Mucosa of rectum (tissue), 2 donors: ENCODE data around the gene SPG7.
A peak's percentile ranks its signal among the peaks of the same experiment; 100 is the strongest.

Experiments
- H3K27ac ChIP-seq, 2 donors: one replicate each; pipeline ENCODE4 v1.7.0; 2013; ENCODE audit warnings: inconsistent platforms in 2 of 2, low read depth in 2 of 2, low read length in 2 of 2
- H3K27me3 ChIP-seq, 2 donors: one replicate each; pipeline ENCODE4 v1.7.0; 2013; ENCODE audit warnings: low read length in 2 of 2; ENCODE audit not compliant: control insufficient read depth in 2 of 2, insufficient read depth in 2 of 2
- H3K36me3 ChIP-seq, 2 donors: one replicate each; pipeline ENCODE4 v1.7.0; 2013; ENCODE audit warnings: low read length in 2 of 2; ENCODE audit not compliant: control insufficient read depth in 2 of 2, insufficient read depth in 2 of 2
- H3K4me1 ChIP-seq, 2 donors: one replicate each; pipeline ENCODE4 v1.7.0; 2013; ENCODE audit warnings: low read length in 2 of 2, mild to moderate bottlenecking in 1 of 2; ENCODE audit not compliant: control insufficient read depth in 2 of 2, insufficient read depth in 2 of 2
- H3K4me3 ChIP-seq, 2 donors: one replicate each; pipeline ENCODE4 v1.7.0; 2013; ENCODE audit warnings: low read length in 2 of 2
- H3K9ac ChIP-seq, 2 donors: one replicate each; pipeline ENCODE4 v1.7.0; 2013; ENCODE audit warnings: low read length in 2 of 2, low read depth in 1 of 2, mild to moderate bottlenecking in 1 of 2
- H3K9me3 ChIP-seq, 2 donors: one replicate each; pipeline ENCODE4 v1.7.0; 2013; ENCODE audit warnings: low read length in 2 of 2; ENCODE audit not compliant: control insufficient read depth in 2 of 2
- donor health status: healthy.
- donor health status: Normal muscosa, but diverticular disease.

Gene SPG7

GRCh38 chr16:89560378-89561141 lies 52.4 kb downstream of the SPG7 start, which contains the start of gene RPL13:
RPL13 (plus strand) TSS chr16:89560682; CDS start chr16:89560960, 278 bp downstream.
- peaks cover 40 to 55% of the 10 kb centered on the region in 2 donors for H3K36me3 ChIP-seq
- H3K9me3 ChIP-seq, result no peaks in the 10 kb centered on the region
- peak within 1 kb of the TSS; percentile 97 to 99 for H3K27ac ChIP-seq
- H3K4me3 ChIP-seq, result peak within 1 kb of the TSS; percentile 83 to 94
- H3K4me1 ChIP-seq, result peaks cover 38 to 44% of the 10 kb centered on the region in 2 donors
- no peaks in the 10 kb centered on the region for H3K27me3 ChIP-seq
- H3K9ac ChIP-seq, result peak within 1 kb of the TSS; percentile 87 to 98

- no peaks in the 10 kb centered on the region for H3K27me3 ChIP-seq
- peaks cover 45 to 50% of the 10 kb centered on the region in 2 donors for H3K4me1 ChIP-seq
- H3K9ac ChIP-seq, result peak overlapping the region; percentile 80 to 87
- peak overlapping the region; percentile 83 to 94 for H3K4me3 ChIP-seq
- H3K9me3 ChIP-seq, result no peaks in the 10 kb centered on the region
- H3K27ac ChIP-seq, result peak overlapping the region; percentile 97 to 99
- peaks cover 32 to 48% of the 10 kb centered on the region in 2 donors for H3K36me3 ChIP-seq
These were observed 53.1 kb downstream of the SPG7 start for GRCh38 chr16:89561142-89561883.

GRCh38 chr16:89561884-89562599 lies 53.8 kb downstream of the SPG7 start:
- H3K9me3 ChIP-seq, result no peaks in the 10 kb centered on the region
- peaks cover 45 to 50% of the 10 kb centered on the region in 2 donors for H3K4me1 ChIP-seq
- peaks cover 29 to 42% of the 10 kb centered on the region in 2 donors for H3K36me3 ChIP-seq
- peak overlapping the region; percentile 97 to 99 for H3K27ac ChIP-seq
- H3K9ac ChIP-seq, result peak overlapping the region; percentile 80 to 87
- no peaks in the 10 kb centered on the region for H3K27me3 ChIP-seq
- H3K4me3 ChIP-seq, result peak overlapping the region; percentile 83 to 94

GRCh38 chr16:89562939-89563338 lies 54.7 kb downstream of the SPG7 start:
- no peak overlapping the region for H3K4me3 ChIP-seq
- H3K36me3 ChIP-seq, result peaks cover 26 to 38% of the 10 kb centered on the region in 2 donors
- no peaks in the 10 kb centered on the region for H3K27me3 ChIP-seq
- no peaks in the 10 kb centered on the region for H3K9me3 ChIP-seq
- H3K4me1 ChIP-seq, result peaks cover 43 to 45% of the 10 kb centered on the region in 2 donors
- H3K9ac ChIP-seq, result no peak overlapping the region
- no peak overlapping the region for H3K27ac ChIP-seq

- no peak overlapping the region for H3K27ac ChIP-seq
- no peaks in the 10 kb centered on the region for H3K9me3 ChIP-seq
- peaks cover 26 to 37% of the 10 kb centered on the region in 2 donors for H3K36me3 ChIP-seq
- no peak overlapping the region for H3K4me3 ChIP-seq
- no peak overlapping the region for H3K9ac ChIP-seq
- H3K27me3 ChIP-seq, result no peaks in the 10 kb centered on the region
- H3K4me1 ChIP-seq, result peaks cover 43% of the 10 kb centered on the region in 2 donors
These were observed 55.6 kb downstream of the SPG7 start for GRCh38 chr16:89563639-89564392.

GRCh38 chr16:89564476-89565255 lies 56.5 kb downstream of the SPG7 start:
- Histone ChIP-seq H3K36me3 (peaks cover 26 to 37% of the 10 kb centered on the region in 2 donors), H3K27me3 (peaks cover 2 to 6% of the 10 kb centered on the region in 2 donors), H3K9ac (no peak overlapping the region), H3K9me3 (no peaks in the 10 kb centered on the region), H3K4me1 (peaks cover 40 to 41% of the 10 kb centered on the region in 2 donors), H3K27ac (no peak overlapping the region), H3K4me3 (no peak overlapping the region)

- Histone ChIP-seq H3K27ac (peak overlapping the region in 1 of 2 donors; percentile 32), H3K9ac (peak overlapping the region in 1 of 2 donors; percentile 25), H3K36me3 (peaks cover 26 to 37% of the 10 kb centered on the region in 2 donors), H3K9me3 (no peaks in the 10 kb centered on the region), H3K4me1 (peaks cover 38% of the 10 kb centered on the region in 2 donors), H3K4me3 (no peak overlapping the region), H3K27me3 (peaks cover 5 to 11% of the 10 kb centered on the region in 2 donors)
These were observed 57.0 kb downstream of the SPG7 start for GRCh38 chr16:89565256-89565505.

GRCh38 chr16:89565506-89566372 lies 57.5 kb downstream of the SPG7 start:
- peak overlapping the region in 1 of 2 donors; percentile 52 for H3K4me3 ChIP-seq
- no peaks in the 10 kb centered on the region for H3K9me3 ChIP-seq
- H3K4me1 ChIP-seq, result peaks cover 38% of the 10 kb centered on the region in 2 donors
- H3K27ac ChIP-seq, result peak overlapping the region in 1 of 2 donors; percentile 32
- peaks cover 7 to 15% of the 10 kb centered on the region in 2 donors for H3K27me3 ChIP-seq
- H3K36me3 ChIP-seq, result peaks cover 26 to 37% of the 10 kb centered on the region in 2 donors
- H3K9ac ChIP-seq, result peak overlapping the region in 1 of 2 donors; percentile 25
